Stimulated activated CD4-positive, alpha-beta T cell treated with anti-CD3 and anti-CD28 coated beads, Interleukin-2, amount 100 ng/mL, for 48 hours (primary cell): ENCODE data around the gene TMPRSS2.

Source experiments
- DNase-seq, 2 donors: peaks; one replicate each; pipeline ENCODE4 v3.0.0-alpha.2; 2020

Gene TMPRSS2

DNA sequence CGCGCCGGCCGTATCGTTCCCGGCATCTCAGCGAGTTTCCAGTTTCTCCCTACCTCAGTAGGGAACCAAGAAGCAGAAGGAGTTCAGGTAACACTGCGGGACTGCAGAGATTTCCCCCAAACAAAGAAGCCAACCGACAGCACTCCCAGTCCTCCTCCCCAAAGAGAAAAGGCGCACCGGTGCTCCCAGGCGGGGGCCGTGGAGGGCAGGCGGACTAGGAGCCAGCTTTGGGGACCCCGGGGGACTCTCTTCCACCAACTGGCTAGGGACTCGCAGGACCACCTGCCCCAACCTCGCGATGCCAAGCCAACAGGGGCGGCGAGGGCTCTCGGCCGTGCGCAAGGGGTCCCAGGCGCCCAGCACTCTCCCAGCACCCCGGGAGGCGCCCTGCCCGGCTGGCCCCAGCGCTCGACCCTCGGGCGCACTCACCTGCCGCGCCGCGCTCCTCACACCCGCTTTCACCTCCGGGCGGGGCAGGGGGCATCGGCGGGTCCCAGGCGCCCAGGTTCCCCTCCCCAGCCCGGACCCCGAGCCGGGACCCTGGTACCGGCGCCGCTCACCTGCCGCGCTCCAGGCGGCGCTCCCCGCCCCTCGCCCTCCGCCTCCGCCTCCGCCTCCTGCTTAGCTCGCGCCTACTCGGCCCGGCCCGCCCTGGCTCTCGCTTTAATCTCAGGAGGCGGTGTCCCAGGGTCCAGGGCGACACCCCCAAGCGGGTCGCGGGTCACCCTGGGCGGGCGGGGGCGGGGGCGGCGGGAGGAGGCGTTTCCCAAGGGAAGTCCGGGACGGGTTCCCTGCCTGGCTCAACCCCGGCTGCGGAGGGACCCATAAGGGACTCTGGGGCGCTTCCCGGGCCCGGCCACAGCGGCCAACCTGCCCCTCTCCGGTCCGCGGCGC, at the start of gene TMPRSS2:
Gene TMPRSS2, minus strand, starts transcription at position 638 of the 894 bp plus-strand sequence. CDS start 10,025 bp downstream, outside the sequence.
- no peak for DNase-seq

GRCh38 chr21:41555057-41555456, 47.1 kb upstream of the TMPRSS2 start:
- DNase-seq: no peak

- DNase-seq: no peak
Measured at GRCh38 chr21:41552254-41552653, 44.3 kb upstream of the TMPRSS2 start.

DNA sequence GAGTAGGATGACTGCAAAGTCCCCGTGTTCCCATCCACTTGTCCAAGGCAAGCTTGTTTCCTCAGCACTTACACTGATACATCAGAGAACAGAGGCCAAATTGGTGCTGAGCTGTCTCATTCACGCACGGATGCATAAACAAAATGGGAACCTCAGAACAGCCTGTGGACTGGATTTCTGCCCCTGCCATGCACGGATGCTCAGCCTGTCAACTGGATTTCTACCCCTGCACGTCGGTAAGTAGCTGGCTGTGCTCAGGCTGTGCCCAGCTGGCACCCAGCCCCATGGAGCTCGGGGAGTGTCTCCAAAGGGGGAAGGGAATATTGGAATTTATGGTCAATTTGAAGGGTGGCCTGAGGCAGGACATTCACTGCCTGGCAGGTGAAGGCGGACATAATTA, 40.8 kb upstream of the TMPRSS2 start:
- no peak for DNase-seq

DNA sequence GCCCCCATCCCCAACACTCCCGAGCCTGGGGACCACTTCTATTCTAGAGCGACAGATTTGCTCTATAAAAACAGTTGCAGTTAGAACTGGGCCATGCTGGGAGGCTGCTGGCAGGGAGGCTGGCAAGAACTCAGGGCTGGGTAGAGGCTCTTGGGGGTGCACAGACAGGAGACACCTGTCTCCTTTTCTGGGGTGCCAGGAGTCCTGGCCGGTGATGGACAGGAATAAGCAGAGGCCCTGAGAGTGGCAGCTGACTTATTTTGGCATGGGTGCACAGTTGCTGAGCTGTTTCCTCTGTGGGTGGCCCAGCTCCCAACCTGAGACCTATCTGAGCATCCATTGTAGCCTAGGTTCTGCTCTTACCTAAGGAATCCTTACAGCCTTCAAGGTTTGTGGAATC, 39.2 kb upstream of the TMPRSS2 start:
- DNase-seq: no peak

DNA sequence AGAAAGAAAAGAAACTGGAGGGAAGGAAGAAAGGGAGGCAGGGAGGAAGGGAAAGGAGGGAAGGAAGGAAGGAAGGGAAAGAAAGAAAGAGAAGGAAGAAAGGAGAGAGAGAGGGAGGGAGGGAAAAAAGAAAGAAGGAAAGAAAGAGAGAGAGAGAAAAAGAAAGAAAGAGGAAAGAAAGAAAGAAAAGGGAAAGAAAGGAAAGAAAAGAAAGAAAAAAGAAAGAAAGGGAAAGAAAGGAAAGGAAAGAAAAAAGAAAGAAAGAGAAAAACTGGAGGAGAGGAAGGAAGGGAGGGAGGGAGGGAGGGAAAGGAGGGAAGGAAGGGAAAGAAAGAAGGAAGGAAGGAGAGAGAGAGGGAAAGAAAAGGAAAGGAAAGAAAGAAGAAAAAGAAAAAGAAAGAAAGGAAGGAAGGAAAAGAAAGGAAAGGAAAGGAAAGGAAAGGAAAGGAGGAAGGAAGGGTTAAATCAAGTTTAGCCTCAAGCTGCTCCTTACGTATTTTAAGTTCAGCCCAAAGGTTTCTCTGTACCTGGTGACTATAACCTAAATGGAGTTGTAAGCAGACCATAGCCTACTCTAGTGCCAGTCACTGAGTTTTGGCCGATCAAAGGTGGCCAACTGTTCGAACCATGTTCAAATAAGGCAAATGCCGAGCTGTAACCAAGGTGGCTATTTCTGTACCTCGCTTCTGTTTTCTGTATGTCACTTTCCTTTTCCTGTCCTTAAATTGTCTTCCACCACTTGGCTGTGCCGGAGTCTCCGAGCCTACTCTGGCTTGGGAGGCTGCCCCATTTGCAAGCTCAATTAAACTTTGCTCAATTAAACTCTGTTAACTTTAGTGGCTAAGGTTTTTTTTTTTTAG, 37.8 kb upstream of the TMPRSS2 start:
- no peak for DNase-seq

DNA sequence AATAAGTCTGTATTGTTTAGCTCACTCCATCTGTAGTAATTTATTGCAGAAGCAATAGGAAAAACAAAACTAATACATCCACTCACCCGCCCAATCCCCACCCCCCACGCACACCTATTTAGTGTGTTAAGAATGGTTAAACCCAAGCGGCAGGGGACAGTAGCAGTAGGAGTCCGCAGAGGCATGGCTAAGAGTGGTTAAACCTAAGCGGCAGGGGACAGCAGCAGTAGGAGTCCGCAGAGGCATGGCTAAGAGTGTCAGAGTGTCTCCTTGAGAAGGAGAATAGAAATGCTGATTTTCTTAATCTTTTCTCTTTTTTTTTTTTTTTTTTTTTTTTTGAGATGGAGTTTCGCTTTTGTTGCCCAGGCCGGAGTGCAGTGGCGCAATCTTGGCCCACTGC, 34.8 kb upstream of the TMPRSS2 start:
- no peak for DNase-seq

DNA sequence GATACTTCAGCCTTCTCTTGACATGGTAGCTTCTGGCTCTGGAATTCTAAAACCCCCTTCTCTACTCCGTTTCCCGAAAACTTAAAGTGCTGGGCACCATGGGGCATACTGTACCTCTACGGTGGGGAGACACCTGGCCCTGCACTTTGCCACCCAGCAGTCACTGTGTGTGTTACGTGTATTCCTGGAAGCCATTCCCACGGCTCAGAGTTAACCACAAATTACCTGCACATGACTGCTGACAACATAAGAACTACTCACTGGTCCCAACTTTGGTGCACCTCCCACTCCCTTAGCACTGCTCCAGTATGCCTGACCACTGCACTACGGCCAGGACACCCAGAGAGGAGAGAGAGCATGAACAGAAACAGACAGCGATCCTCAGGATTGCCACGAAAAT, 29.4 kb upstream of the TMPRSS2 start:
- DNase-seq: no peak

DNA sequence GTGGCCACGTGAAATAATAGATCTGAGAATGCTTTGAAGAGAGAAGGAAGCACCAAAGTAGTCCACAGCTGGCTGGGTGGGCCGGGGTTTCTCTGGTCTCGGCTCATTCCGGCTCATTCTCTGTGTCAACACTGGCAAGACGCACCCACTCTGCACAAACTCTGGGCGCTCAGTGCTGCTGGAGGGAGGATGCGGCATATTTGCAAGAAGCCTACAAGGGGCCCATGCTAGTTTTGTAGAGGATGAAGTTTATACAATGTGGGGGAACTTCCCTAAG, 28.8 kb upstream of the TMPRSS2 start:
- no peak for DNase-seq

DNA sequence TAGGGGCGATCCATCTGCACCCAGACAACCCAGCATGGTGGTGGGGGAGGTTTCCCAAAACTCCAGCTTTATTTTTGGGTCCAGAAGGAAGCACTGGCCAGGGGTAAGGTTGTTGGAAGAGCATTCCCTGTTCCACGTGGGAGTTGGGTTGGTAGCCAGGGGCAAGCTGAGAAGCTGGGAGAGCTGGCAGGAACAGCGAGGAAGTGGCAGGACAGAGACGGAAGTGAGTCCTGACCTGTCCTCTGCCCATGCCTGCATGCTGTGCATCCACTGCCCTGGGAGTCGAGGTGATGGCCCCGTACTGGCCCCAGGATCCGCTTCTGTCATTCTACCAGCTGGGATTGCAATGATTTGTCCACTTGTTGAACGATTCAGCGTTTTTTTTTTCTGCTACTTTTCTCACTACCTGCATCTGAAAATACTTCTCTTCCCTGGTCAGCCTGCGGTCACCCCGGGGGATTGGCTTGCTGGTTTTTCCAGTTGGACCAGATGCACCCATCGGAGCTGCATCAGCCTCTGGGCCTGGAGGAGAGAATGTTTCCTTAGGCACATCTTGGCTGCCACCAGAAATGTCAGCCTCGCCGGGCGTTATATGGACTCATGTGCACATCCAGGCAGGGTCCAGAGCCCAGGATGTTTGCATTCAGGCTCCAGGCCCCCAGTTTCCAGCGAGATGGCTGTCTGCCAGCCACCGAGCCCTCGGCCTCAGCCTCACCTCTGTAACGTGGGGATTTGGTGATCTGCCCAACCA, 28.3 kb upstream of the TMPRSS2 start:
- no peak for DNase-seq

GRCh38 chr21:41530366-41530765, 22.4 kb upstream of the TMPRSS2 start:
- no peak for DNase-seq

GRCh38 chr21:41529769-41530168, 21.8 kb upstream of the TMPRSS2 start:
- no peak for DNase-seq

GRCh38 chr21:41526478-41527087, 18.6 kb upstream of the TMPRSS2 start:
- DNase-seq: no peak

GRCh38 chr21:41523175-41523574, 15.2 kb upstream of the TMPRSS2 start:
- no peak for DNase-seq

GRCh38 chr21:41521489-41522027, 13.6 kb upstream of the TMPRSS2 start:
- no peak for DNase-seq

- DNase-seq: no peak
Measured at GRCh38 chr21:41520560-41521442, 12.8 kb upstream of the TMPRSS2 start.

GRCh38 chr21:41519806-41520559, 12.0 kb upstream of the TMPRSS2 start:
- DNase-seq: no peak

- DNase-seq: no peak
Measured at GRCh38 chr21:41518757-41519156, 10.8 kb upstream of the TMPRSS2 start.

GRCh38 chr21:41511858-41512257, 3.9 kb upstream of the TMPRSS2 start:
- no peak for DNase-seq

DNA sequence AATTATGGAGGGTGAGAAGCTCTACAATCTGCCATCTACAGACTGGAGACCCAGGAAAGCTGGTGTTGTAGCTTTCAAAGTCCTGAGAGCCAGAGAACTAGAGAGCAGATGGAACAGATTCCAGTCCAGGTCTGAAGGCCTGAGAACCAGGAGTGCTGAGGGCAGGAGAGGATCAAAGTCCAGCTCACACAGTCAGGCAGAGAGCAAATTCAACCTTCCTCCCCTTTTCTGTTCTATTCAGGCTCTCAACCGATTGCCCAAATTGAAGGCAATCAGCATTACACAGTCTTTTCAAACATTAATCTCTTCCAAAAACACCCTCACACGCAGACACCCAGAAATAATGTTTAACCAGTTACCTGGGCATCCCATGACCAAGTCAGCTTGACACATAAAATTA, 2.5 kb upstream of the TMPRSS2 start:
- DNase-seq: no peak

- DNase-seq: no peak
Measured at GRCh38 chr21:41509733-41510132, 1.8 kb upstream of the TMPRSS2 start.
